SK-N-SH treated with all-trans-retinoic acid at 6 μM for 48 hours (cell line): ENCODE measurements around the gene UBE2E1.

Source experiments
- ATAC-seq: fragments of 200-7000 bp; cut with Tn5 transposase; 3 replicates; pipeline ENCODE4 v1.9.1; 2020; ENCODE audit warnings: mild to moderate bottlenecking, moderate library complexity
- CREB5 ChIP-seq: fragments of 250-450 bp; sonication (Bioruptor Pico); IDR thresholded peaks from 2 replicates; pipeline ENCODE4 v1.5.1; 2020; ENCODE audit warnings: low read depth, mild to moderate bottlenecking, moderate library complexity
- CSRNP3 ChIP-seq: fragments of 250-450 bp; sonication (Bioruptor Pico); IDR thresholded peaks from 2 replicates; pipeline ENCODE4 v1.5.1; 2021; ENCODE audit warnings: mild to moderate bottlenecking, moderate library complexity
- GLIS3 ChIP-seq: fragments of 250-450 bp; sonication (Bioruptor Pico); IDR thresholded peaks from 2 replicates; pipeline ENCODE4 v1.5.0; 2020; ENCODE audit warnings: mild to moderate bottlenecking, moderate library complexity
- ISL1 ChIP-seq: fragments of 250-450 bp; sonication (Bioruptor Pico); IDR thresholded peaks from 2 replicates; pipeline ENCODE4 v2.1.2; 2022; ENCODE audit warnings: mild to moderate bottlenecking, moderate library complexity
- PATZ1 ChIP-seq: fragments of 250-450 bp; sonication (Bioruptor Pico); IDR thresholded peaks from 2 replicates; pipeline ENCODE4 v1.8.0; 2020; ENCODE audit warnings: mild to moderate bottlenecking, moderate library complexity, borderline replicate concordance
- PPARA ChIP-seq: fragments of 250-450 bp; sonication (Bioruptor Pico); IDR thresholded peaks from 2 replicates; pipeline ENCODE4 v1.5.0; 2020; ENCODE audit warnings: mild to moderate bottlenecking, borderline replicate concordance
- RARB ChIP-seq: fragments of 250-450 bp; sonication (Bioruptor Pico); IDR thresholded peaks from 2 replicates; pipeline ENCODE4 v1.8.0; 2021; ENCODE audit warnings: mild to moderate bottlenecking, moderate library complexity
- SNAI2 ChIP-seq: fragments of 250-450 bp; sonication (Bioruptor Pico); IDR thresholded peaks from 2 replicates; pipeline ENCODE4 v1.5.0; 2020; ENCODE audit warnings: mild to moderate bottlenecking, moderate library complexity
- TOX ChIP-seq: fragments of 250-450 bp; sonication (Bioruptor Pico); IDR thresholded peaks from 2 replicates; pipeline ENCODE4 v1.8.0; 2021; ENCODE audit warnings: mild to moderate bottlenecking, moderate library complexity, borderline replicate concordance
- ZC3H10 ChIP-seq: fragments of 250-450 bp; sonication (Bioruptor Pico); IDR thresholded peaks from 2 replicates; pipeline ENCODE4 v1.5.1; 2021; ENCODE audit warnings: mild to moderate bottlenecking, moderate library complexity
- ZFP3 ChIP-seq: fragments of 250-450 bp; sonication (Bioruptor Pico); IDR thresholded peaks from 2 replicates; pipeline ENCODE4 v1.5.0; 2020; ENCODE audit warnings: mild to moderate bottlenecking, moderate library complexity
- ZNF565 ChIP-seq: fragments of 450-650 bp; formaldehyde crosslinking; conservative IDR thresholded peaks from 2 replicates; pipeline ENCODE4 v1.5.0; 2020; ENCODE audit warnings: low read depth, mild to moderate bottlenecking, moderate library complexity
- ZNF70 ChIP-seq: fragments of 450-650 bp; formaldehyde crosslinking; IDR thresholded peaks from 2 replicates; pipeline ENCODE4 v1.5.0; 2020; ENCODE audit warnings: mild to moderate bottlenecking, moderate library complexity
- ZNF8 ChIP-seq: fragments of 450-650 bp; formaldehyde crosslinking; IDR thresholded peaks from 2 replicates; pipeline ENCODE4 v1.5.0; 2020; ENCODE audit warnings: mild to moderate bottlenecking, moderate library complexity
- TF ChIP-seq, protein P1 (sequence below): fragments of 250-450 bp; sonication (Bioruptor Pico); IDR thresholded peaks from 2 replicates; pipeline ENCODE4 v1.8.0; 2021; ENCODE audit warnings: low read depth, mild to moderate bottlenecking, moderate library complexity, borderline replicate concordance
- TF ChIP-seq, protein P2 (sequence below): fragments of 250-450 bp; sonication (Bioruptor Pico); IDR thresholded peaks from 2 replicates; pipeline ENCODE4 v1.5.0; 2020; ENCODE audit warnings: mild to moderate bottlenecking, moderate library complexity

The UBE2E1 gene

DNA sequence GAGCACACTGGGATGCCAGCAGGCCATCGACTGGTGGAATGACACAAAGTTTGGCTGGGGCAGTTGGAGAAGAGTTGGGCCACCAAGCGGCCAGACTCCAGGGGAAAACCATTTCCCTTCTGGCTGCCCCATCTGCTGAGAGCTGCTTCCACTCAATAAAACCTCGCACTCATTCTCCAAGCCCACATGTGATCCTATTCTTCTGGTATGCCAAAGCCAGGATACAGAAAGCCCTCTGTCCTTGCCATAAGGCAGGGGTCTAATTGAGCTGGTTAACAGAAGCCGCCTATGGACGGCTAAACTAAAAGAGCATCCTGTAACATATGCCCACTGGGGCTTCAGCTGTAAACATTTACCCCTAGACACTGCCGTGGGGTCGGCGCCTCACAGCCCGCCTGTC is 55.9 kb downstream of the UBE2E1 start:
- no peak for ATAC-seq
- no peak for TF ChIP-seq CSRNP3 (CRISPR knock-in tag)
- TF ChIP-seq GLIS3 = no peak
- TF ChIP-seq RARB (CRISPR knock-in tag) = no peak

DNA sequence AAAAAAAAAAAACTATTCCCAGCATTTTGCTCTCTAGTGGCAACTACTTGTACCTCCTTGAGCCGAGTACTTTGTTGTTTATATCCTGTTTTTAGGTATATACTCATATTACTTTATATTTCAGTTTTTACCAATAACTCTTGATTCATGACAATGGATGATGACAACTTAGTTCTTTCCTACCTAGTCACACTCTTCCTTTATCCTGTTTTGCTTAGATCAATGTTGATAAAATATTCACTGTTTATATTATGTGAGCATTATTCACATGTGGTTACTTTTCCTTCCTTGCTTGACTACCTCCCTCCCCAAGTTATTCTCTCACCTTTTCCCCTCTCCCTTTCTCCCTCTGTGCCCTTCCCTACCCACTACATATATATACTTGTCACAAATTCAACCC is 57.3 kb downstream of the UBE2E1 start:
- TF ChIP-seq ZC3H10 (no peak), RARB (CRISPR knock-in tag) (no peak), ZNF8 (CRISPR knock-in tag) (no peak), TOX (CRISPR knock-in tag) (no peak), CREB5 (CRISPR knock-in tag) (no peak), ZNF70 (CRISPR knock-in tag) (no peak), PPARA (CRISPR knock-in tag) (no peak), PATZ1 (CRISPR knock-in tag) (no peak), SNAI2 (CRISPR knock-in tag) (no peak), ISL1 (no peak), CSRNP3 (CRISPR knock-in tag) (no peak)
- TF ChIP-seq, protein P1, sequence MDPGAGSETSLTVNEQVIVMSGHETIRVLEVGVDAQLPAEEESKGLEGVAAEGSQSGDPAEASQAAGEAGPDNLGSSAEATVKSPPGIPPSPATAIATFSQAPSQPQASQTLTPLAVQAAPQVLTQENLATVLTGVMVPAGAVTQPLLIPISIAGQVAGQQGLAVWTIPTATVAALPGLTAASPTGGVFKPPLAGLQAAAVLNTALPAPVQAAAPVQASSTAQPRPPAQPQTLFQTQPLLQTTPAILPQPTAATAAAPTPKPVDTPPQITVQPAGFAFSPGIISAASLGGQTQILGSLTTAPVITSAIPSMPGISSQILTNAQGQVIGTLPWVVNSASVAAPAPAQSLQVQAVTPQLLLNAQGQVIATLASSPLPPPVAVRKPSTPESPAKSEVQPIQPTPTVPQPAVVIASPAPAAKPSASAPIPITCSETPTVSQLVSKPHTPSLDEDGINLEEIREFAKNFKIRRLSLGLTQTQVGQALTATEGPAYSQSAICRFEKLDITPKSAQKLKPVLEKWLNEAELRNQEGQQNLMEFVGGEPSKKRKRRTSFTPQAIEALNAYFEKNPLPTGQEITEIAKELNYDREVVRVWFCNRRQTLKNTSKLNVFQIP (CRISPR knock-in tag) = no peak
- TF ChIP-seq, protein P2, sequence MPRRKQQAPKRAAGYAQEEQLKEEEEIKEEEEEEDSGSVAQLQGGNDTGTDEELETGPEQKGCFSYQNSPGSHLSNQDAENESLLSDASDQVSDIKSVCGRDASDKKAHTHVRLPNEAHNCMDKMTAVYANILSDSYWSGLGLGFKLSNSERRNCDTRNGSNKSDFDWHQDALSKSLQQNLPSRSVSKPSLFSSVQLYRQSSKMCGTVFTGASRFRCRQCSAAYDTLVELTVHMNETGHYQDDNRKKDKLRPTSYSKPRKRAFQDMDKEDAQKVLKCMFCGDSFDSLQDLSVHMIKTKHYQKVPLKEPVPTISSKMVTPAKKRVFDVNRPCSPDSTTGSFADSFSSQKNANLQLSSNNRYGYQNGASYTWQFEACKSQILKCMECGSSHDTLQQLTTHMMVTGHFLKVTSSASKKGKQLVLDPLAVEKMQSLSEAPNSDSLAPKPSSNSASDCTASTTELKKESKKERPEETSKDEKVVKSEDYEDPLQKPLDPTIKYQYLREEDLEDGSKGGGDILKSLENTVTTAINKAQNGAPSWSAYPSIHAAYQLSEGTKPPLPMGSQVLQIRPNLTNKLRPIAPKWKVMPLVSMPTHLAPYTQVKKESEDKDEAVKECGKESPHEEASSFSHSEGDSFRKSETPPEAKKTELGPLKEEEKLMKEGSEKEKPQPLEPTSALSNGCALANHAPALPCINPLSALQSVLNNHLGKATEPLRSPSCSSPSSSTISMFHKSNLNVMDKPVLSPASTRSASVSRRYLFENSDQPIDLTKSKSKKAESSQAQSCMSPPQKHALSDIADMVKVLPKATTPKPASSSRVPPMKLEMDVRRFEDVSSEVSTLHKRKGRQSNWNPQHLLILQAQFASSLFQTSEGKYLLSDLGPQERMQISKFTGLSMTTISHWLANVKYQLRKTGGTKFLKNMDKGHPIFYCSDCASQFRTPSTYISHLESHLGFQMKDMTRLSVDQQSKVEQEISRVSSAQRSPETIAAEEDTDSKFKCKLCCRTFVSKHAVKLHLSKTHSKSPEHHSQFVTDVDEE (CRISPR knock-in tag) = no peak
- ATAC-seq = no peak

DNA sequence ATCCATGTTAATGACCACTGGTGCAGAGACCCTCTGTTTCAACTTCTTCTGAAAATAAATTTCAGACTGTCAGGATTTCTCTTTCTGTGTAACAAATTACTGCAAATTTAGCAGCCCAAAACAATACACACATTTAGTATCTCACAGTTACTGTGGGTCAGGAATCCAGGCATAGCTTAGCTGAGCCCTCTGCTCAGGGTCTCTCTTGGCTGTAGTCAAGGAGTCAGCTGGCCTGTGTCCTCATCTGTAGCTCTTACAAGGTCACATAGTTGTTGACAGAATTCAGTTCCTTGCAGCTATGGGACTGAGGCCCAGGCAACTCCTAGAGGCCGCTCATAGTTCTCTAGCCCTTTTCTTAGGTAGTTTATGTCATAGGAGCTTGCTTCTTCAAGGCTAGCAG is 59.2 kb downstream of the UBE2E1 start:
- no peak for ATAC-seq
- no peak for TF ChIP-seq ISL1
- no peak for TF ChIP-seq PATZ1 (CRISPR knock-in tag)
- TF ChIP-seq, protein P2 (CRISPR knock-in tag) = no peak
- TF ChIP-seq GLIS3 = no peak
- TF ChIP-seq PPARA (CRISPR knock-in tag) = no peak
- no peak for TF ChIP-seq ZNF565 (CRISPR knock-in tag)
- no peak for TF ChIP-seq ZFP3 (CRISPR knock-in tag)
- no peak for TF ChIP-seq ZNF8 (CRISPR knock-in tag)
- no peak for TF ChIP-seq CSRNP3 (CRISPR knock-in tag)
- no peak for TF ChIP-seq ZNF70 (CRISPR knock-in tag)
- no peak for TF ChIP-seq RARB (CRISPR knock-in tag)
- TF ChIP-seq, protein P1 (CRISPR knock-in tag) = no peak
